Superior temporal gyrus (tissue), 1 donor: ENCODE results near the gene RNF7.
A peak's percentile ranks its signal among the peaks of the same experiment; 100 is the strongest.
"Not testable (repeated sequence)": the region's sequence is repeated elsewhere in the genome, so short reads cannot be mapped to it uniquely, and the experiment has no call there.

Experiments used
- DNase-seq: peaks from one replicate; pipeline ENCODE4 v3.0.0-alpha.2; 2016; ENCODE audit errors: extremely low spot score

The RNF7 gene

GRCh38 chr3:141735770-141736465, 2.2 kb upstream of the RNF7 start:
- no peak for DNase-seq

DNA sequence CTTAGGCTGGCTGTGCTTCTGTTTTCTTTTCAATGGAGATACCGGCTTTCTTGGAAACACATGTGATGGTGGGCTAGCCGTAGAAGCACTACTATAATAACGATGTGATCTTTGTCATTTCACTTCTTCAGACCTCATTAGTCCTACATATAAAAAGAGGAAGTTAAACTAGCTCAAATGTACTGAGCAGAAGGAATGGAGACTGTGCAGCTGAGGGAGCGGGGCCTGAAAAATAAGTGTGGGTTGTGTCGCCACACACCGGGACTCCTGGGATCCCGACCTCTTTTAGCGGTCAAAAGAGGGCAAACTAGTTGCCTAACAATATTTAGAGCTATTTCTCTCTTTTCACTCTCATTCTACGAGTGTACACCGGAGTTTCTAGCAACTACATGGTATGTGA, 1.0 kb upstream of the RNF7 start:
- no peak for DNase-seq

DNA sequence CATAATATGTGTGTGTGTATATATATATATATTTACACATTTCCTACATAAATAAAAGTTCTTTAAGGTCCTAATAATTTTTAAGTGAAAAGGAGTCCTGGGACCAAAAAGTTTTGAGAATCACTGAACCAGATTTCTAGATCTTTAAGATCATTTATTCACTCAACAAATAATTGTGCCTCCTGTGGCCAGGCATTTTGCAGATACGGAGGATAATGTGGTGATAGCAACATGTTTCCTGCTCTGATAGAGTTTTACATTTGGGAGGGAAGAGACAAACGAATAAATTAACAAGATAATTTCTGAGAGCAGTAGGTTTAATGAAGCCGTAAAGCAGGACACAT, 448 bp upstream of the RNF7 start:
- DNase-seq = no peak

GRCh38 chr3:141738891-141739363, 829 bp downstream of the RNF7 start:
- peak; percentile 60 for DNase-seq

- DNase-seq = no peak
Observed at GRCh38 chr3:141739731-141740130, 1.6 kb downstream of the RNF7 start.

DNA sequence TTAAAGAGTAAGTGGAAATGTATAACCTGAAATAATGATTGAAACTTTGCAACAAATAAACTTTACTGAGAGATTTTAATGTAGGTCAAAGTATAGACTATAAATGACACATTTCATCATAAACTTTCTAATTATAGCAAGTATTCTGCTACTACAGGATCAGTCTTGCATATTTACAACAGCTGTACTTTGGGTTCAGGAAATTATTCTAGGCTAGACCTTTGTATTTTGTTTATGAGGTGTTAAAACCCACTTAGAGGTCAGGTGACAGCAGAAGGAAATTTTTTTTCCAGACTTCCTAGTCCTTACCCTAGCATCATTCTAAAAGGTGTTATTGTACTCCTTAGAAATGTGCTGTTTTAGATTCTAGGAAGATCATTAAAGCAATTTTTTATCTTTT, 2.3 kb downstream of the RNF7 start:
- no peak for DNase-seq

- no peak for DNase-seq
Observed at GRCh38 chr3:141743305-141743704, 5.2 kb downstream of the RNF7 start.

- DNase-seq = peak; percentile 70
Observed at GRCh38 chr3:141746962-141747361, 8.9 kb downstream of the RNF7 start.

- no peak for DNase-seq
Observed at GRCh38 chr3:141753399-141753798, 15.3 kb downstream of the RNF7 start.

DNA sequence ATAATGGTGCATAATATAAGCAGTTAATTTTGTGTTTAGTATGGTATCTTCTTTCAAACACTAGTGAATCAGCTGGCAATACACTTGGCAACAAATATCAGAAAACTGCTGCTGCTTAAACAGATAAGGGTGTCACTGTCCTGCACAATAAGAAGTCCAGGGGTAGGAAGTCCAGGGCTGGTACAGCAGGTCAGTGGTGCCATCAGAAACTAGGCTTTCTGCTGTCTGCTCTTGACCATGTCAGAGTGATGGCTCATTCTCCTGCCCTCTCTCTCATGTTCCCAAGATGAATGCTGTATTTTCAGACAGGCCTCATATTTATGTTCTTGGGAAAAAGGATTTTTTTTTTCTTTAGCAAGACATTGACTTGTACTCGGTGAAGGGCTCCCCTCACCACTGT, 15.9 kb downstream of the RNF7 start:
- DNase-seq = no peak

DNA sequence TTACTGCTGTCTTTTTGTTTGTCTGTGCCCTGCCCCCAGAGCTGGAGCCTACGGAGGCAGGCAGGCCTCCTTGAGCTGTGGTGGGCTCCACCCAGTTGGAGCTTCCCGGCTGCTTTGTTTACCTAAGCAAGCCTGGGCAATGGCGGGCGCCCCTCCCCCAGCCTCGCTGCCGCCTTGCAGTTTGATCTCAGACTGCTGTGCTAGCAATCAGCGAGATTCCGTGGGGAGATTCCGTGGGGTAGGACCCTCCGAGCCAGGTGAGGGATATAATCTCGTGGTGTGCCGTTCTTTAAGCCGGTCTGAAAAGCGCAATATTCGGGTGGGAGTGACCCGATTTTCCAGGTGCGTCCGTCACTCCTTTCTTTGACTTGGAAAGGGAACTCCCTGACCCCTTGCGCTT, 24.5 kb downstream of the RNF7 start:
- not testable (repeated sequence) for DNase-seq

DNA sequence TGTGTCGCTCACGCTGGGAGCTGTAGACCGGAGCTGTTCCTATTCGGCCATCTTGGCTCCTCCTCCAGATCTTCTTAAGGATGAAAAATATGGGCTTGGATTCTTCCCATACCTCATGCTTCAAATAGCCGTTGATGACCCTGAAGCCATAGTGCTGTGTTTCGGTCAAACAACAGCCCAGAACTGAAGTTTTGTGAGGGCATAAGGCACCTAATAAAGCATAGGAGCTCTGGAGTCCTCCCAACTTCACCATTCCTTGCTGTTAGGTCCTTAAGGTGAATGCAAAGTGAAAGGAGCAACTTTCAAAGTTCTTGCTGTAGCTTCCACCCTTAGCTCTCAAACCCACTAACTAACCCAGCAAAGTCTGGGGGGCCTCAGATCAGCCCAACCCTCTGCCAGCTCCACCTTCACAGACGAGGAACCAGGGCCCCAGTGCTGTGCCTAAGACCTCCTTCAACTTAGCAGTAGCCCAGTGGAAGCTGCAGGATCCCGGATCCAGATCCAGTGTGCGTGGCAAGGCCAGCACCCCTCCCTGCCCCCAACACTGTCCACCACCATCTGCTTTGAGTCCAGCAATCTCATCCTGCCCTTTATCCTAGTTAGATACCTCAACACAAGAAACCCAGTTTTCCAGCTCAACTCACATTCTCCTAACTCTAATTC, 25.1 kb downstream of the RNF7 start, which contains the start of gene GRK7:
Gene GRK7 (plus strand): TSS at position 321 of the 663 bp plus-strand sequence. CDS start 14,877 bp downstream, outside the sequence.
- no peak for DNase-seq

- DNase-seq = no peak
Observed at GRCh38 chr3:141764045-141764444, 25.9 kb downstream of the RNF7 start.

DNA sequence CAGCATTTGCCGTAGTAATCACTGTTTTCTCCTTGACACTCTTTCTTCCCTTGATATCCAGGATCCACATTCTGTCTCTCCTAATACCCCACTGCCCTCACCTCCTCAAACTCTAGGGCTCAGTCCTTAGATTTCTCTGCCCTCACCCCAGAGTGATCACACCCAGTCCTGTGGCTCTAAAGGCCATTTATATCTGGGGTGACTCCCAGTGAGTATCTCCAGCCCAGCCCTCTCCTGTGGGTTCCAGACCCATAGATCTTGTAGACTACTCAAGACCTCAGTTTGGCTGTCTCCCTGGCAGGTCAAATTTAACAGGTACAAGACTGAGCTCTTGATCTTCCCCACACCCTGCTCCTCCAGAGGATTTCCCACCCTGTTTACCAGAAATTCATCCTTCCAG, 26.4 kb downstream of the RNF7 start:
- no peak for DNase-seq

DNA sequence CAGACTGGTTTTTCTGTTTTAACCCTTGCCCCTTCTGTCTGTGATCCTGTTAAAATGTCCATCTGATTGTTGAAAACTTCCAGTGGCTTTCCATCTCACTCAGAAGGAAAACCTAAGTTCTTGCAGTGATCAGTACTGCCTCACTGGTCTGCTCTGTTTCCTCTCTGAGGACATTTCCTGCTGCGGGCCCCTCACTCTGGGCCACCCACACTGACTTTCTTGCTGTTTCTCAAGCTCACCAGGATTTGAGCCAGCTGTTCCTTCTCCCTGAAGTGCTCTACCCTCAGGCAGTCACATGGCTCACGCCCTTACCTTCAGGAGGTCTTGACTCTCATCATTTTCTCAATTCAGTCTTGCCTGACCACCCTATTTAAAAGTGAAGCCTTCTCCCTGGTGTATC, 26.9 kb downstream of the RNF7 start:
- no peak for DNase-seq

GRCh38 chr3:141767066-141767465, 29.0 kb downstream of the RNF7 start:
- no peak for DNase-seq

DNA sequence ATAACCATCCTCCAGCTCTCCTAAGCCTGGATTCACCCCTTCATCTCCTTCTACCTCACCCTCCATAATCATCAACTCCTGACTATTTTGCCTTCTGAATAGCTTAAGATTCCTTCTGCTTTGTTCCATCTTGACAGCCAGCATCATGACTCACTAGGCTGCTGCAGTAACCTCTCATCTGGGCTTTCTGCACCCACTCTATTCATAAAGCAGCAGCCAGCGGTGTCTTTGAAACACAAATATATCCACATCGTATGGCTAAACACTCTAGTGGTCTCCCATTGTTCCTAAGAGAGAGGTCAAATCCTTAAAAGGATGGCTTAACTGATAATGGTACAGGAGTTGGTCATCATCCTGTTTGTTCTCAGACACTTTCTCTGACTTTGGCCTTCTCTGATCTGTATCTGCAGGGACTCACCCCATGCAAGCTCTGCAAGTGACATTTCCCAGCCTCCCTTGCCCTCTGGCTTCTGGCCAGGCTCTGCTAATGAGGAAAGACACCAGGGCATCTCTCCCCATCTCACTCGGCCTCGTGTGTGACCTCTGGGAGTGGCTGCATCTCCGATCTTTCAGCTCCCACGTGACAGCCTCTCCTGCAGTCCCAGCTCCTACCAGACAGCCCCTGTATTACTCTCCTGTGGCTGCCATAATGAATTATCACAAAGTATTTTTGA, 31.3 kb downstream of the RNF7 start:
- DNase-seq = no peak

GRCh38 chr3:141773676-141774075, 35.6 kb downstream of the RNF7 start:
- DNase-seq = no peak

GRCh38 chr3:141776376-141776775, 38.3 kb downstream of the RNF7 start:
- DNase-seq = no peak

GRCh38 chr3:141776885-141777284, 38.8 kb downstream of the RNF7 start:
- no peak for DNase-seq

DNA sequence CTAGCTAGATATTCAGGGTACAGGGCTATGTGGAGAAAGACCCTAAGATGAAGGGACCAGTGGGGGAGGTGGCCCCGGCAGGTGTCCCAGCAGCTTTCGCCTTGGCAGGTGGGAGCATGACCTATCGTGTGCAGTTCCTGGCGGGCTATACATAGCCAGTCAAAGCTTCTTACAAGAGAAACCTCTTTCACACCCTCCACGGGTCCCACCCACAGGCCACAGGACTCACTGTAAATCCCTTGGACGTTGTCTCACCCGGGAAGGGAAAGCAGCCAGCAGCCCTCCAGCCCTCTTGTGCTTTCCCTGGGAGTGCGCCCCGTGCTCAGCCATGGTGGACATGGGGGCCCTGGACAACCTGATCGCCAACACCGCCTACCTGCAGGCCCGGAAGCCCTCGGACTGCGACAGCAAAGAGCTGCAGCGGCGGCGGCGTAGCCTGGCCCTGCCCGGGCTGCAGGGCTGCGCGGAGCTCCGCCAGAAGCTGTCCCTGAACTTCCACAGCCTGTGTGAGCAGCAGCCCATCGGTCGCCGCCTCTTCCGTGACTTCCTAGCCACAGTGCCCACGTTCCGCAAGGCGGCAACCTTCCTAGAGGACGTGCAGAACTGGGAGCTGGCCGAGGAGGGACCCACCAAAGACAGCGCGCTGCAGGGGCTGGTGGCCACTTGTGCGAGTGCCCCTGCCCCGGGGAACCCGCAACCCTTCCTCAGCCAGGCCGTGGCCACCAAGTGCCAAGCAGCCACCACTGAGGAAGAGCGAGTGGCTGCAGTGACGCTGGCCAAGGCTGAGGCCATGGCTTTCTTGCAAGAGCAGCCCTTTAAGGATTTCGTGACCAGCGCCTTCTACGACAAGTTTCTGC, 40.1 kb downstream of the RNF7 start:
- no peak for DNase-seq

GRCh38 chr3:141779667-141780066, 41.6 kb downstream of the RNF7 start:
- DNase-seq = no peak
